GM15510 (cell line): ENCODE measurements around the gene TNFRSF25.

ENCODE experiments used
- POLR2A ChIP-seq: IDR thresholded peaks from 3 replicates; pipeline ENCODE4 v1.6.1; 2011; ENCODE audit warnings: borderline replicate concordance; ENCODE audit not compliant: insufficient read length; ENCODE audit errors: extremely low read depth

The TNFRSF25 gene

GRCh38 chr1:6443339-6444115 lies 22.4 kb downstream of the TNFRSF25 start:
- no peak for TF ChIP-seq POLR2A

- TF ChIP-seq POLR2A: no peak
Measured at GRCh38 chr1:6441586-6441985, 24.4 kb downstream of the TNFRSF25 start.

- TF ChIP-seq POLR2A: no peak
Measured at GRCh38 chr1:6440198-6441126, 25.5 kb downstream of the TNFRSF25 start.

GRCh38 chr1:6438047-6438525 lies 27.9 kb downstream of the TNFRSF25 start:
- no peak for TF ChIP-seq POLR2A

GRCh38 chr1:6435547-6435946 lies 30.4 kb downstream of the TNFRSF25 start:
- no peak for TF ChIP-seq POLR2A

- TF ChIP-seq POLR2A: no peak
Measured at GRCh38 chr1:6435129-6435528, 30.8 kb downstream of the TNFRSF25 start.

GRCh38 chr1:6434186-6434585 lies 31.8 kb downstream of the TNFRSF25 start:
- TF ChIP-seq POLR2A: no peak

- no peak for TF ChIP-seq POLR2A
Measured at GRCh38 chr1:6427441-6428390, 38.3 kb downstream of the TNFRSF25 start.

- no peak for TF ChIP-seq POLR2A
Measured at GRCh38 chr1:6426972-6427350, 39.0 kb downstream of the TNFRSF25 start.

- no peak for TF ChIP-seq POLR2A
Measured at GRCh38 chr1:6426277-6426971, 39.5 kb downstream of the TNFRSF25 start.

- no peak for TF ChIP-seq POLR2A
Measured at GRCh38 chr1:6425658-6426057, 40.3 kb downstream of the TNFRSF25 start.

GRCh38 chr1:6424619-6425593 lies 41.1 kb downstream of the TNFRSF25 start, which contains the start of gene ESPN:
Gene ESPN, plus strand, starts transcription at chr1:6424776. Its CDS starts 180 bp downstream, at chr1:6424956.
- TF ChIP-seq POLR2A: no peak
